GM10266 (cell line): ENCODE measurements around the gene SBF1.

ENCODE experiments used
- DNase-seq: peaks from one replicate; pipeline ENCODE4 v3.0.0; 2012; ENCODE audit errors: extremely low spot score
- CTCF ChIP-seq: IDR thresholded peaks from 2 replicates; pipeline ENCODE4 v1.5.1; 2012; ENCODE audit warnings: mild to moderate bottlenecking, low read depth; ENCODE audit not compliant: control insufficient read depth, insufficient read depth; ENCODE audit errors: missing control alignments

The SBF1 gene

DNA sequence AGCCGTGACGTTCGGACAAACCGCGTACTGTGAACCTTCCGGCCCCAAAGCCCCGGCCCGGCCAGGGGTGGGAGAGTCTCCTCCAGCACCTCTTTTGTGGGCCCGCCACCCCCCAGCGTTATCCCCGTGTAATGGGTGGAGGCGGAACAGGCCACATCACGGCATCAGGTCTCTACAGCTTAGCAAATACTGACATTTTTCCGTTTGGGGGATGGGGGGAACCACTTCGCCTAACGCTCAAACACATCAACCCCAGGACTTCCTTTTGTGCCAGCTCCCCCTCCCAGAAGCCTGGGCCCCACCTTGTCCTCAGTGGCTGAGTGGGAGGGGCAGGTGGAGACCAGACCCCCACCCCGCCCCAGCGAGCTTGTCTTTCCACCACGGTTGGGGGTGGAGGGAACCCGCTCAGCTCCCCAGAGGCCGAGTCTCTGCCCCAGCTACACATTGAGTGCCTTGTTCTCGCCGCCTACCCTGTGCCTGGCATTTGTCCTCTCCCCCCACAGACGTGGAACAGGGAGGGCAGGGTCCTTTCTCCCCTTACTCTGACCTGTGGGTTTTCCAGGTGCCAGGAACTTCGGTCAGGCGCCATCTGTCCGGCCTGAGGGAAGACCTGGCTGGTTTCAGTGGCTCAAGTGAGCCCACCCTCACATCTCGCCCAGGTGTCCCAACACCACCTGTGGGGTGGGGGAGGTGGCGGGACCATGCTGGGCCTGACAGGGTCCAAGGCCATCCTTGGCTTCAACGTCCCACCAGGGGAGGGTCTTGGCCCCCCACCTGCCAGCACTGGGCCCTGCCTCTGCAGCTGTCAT, 29.6 kb downstream of the SBF1 start:
- no peak for DNase-seq
- no peak for TF ChIP-seq CTCF

DNA sequence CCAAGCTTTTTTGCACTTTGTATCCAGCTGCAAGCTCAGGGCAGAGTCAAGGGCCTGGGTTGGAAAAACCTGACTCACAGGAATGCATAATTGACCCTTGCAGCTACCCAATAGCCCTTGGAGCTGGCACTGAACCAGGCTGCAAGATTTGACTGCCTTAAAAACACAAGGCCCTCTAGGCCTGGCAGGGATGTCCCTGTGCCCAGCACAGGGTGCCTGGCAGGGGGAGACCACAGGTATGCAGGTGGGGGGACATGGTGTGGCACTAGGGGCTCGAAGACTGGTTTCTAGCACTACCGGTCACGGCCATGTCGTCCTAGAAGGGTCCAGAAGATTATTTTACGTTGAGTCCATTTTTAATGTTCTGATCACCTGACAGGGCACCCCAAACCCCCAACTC, 30.2 kb downstream of the SBF1 start:
- no peak for TF ChIP-seq CTCF
- DNase-seq, result no peak

DNA sequence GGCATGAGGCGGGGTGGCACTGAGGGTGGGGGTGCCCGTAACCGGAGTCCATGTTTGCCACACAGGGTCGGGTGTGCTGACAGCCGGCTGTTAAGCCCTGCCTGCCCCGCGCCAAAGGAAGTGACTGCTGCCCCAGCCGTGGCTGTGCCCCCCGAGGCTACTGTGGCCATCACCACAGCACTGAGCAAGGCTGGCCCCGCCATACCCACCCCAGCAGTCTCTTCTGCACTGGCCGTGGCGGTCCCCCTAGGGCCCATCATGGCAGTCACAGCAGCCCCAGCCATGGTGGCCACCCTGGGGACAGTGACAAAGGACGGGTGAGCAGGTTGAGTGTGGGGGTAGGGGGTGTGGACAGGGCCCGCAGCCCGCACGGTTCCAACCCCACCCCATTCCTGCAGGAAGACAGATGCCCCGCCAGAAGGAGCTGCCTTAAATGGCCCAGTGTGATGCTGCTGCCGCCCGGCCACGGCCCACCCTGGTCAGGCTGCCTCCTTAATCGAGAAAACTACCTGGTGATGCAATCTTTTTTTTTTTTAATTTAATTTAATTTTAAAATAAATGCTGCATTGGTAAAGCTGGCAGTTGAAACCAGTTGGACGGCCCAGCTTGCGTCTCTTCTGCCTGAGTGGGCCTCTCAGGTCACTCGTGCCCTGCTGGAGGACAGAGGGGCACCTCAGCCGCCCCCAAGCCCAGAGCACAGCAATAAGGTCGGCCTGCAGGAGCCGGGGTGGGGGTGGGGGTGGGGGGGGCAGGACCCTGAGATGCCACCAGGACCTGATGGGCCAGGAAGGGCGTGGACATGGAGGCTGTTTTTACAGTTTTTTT, 30.8 kb downstream of the SBF1 start:
- TF ChIP-seq CTCF, result no peak
- no peak for DNase-seq

DNA sequence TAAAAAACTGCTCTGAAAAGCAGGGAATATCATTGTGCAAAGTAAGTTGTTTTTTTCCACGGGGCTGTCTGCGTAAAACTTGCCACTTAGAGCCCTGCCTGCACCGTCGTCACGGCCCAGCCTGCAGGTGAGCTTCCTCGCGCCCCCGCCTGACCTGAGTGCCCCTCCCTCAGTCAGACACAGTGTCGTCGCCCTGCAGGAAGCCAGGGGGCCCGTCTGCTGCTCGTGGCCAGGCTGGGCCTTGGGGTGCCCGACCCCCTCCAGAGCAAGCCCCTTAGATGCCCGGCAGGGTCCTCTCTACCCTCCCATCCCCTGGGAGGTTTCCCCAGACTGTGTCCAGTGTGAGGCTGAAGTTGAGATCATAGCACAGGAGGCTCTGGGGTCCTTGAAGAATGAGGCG, 31.6 kb downstream of the SBF1 start:
- no peak for DNase-seq
- no peak for TF ChIP-seq CTCF

DNA sequence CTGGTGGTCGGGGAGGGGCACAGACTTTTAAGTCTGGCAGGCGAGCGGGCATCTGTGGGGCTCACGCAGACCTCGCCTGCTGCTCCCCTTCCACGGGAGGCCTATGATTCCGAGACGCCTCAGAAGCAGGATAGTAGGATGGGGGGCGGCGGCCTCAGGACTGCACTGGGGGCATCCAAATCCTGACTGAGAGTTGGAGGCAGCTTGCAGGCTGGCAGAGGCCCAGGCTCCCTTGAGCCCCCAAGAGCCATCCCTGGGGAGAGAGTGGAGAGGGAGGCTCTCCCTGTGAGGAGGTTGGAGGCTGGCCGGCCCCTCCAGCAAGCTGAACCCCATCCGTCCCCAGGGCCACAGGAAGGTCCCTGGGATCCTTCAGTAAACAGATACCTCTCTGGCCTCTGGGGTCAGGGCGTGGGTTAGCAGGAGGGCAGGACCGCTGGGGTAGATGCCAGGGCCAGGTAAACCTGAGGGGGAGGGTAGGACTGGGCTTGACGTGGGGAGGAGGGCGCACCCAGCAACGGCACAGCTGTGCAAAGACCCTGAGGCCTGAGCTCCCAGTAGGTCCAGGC, 33.3 kb downstream of the SBF1 start:
- no peak for TF ChIP-seq CTCF
- no peak for DNase-seq

DNA sequence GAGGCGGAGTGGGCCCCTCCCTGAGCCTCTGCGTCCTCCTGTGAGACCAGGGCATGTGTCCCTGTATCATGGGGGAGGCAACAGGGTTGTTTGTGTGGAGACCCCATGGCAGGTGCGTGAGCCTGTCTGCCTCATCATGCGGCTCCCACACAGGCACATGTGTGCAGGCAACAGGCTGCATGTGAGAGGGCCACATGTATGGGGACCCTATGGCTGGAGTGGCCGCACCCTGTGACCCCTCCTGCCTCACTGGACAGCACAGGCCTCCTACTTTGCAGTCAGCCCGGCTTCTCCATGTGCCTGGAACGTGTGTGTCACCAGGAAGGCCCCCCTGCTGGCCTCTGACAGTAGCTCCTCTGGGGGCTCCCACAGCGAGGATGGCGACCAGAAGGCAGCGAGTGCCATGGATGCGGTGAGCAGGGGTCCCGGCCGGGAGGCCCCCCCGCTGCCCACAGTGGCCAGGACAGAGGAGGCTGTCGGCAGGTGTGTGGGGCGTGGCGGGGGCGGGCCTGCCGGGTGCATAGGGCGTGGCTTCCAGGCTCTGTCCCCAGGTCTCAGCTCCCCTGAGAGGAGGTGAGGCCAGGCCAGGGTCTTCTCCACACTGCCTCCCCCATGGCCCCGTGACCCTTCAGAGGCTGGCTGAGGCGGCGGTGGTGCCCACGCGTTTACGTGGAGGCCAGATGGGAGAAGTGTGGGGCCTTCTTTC, 34.1 kb downstream of the SBF1 start:
- no peak for DNase-seq
- no peak for TF ChIP-seq CTCF

DNA sequence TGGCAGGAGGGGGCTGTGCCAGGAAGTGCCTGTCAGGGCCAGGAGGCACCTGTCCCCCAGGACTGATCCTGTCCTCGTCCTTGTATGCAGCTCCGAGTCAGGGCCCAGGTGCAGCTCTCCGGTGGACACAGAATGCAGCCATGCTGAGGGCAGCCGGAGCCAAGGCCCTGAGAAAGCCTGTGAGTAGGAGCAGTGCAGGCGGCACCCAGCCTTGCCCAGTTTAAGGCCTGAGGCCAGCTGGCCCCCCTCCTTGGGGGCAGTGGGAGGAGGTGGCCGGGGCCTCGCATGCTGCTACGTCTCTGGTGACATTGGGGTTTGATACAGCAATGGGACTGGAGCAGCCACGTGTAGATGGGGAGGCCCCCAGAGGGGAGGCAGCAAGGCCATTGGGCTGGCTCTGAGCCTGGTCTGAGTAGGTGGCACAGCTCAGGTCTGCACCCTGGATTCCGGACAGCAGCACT, 34.9 kb downstream of the SBF1 start:
- DNase-seq, result no peak

More for the DNA sequence above, 34.9 kb downstream of the SBF1 start:
- no peak for TF ChIP-seq CTCF
